ENCODE results near the gene RBFOX2. TPM values are rescaled to one million over a fixed set of nuclear protein-coding genes. Genes with fewer than 3 reads are reported as not detected.

Gene RBFOX2
- total and polyA plus RNA-seq, 2 of the 13 experiments (the other 11 are each of a cell fraction or from before 2014, with no cell fraction given): 37.3 to 40.4 TPM

GRCh38 chr22:35911877-35912276 is 116.7 kb downstream of the RBFOX2 start:
- peaks cover 32% of the 10 kb centered on the region for H3K79me2 ChIP-seq (ENCODE audit: insufficient read depth, low read length)

GRCh38 chr22:35910926-35911325 is 117.7 kb downstream of the RBFOX2 start:
- intact Hi-C loops (cut with micrococcal nuclease; ENCODE audit: unreplicated experiment) (no loop called here), in situ Hi-C loops (cut with HindIII; ENCODE audit: extremely low pct_ligation_motif_present, low pct_unique_long_range_greater_than_20kb) (no loop called here)

More at GRCh38 chr22:35911877-35912276, 116.7 kb downstream of the RBFOX2 start:
- Histone ChIP-seq H4K20me1 (ENCODE audit: insufficient read depth, low read length) (no peaks in the 10 kb centered on the region), H3K4me2 (ENCODE audit: low read depth, low read length) (no peak overlapping the region), H3K4me3 (replicated peaks in 1 of 3; ENCODE audit: insufficient read depth in 1 of 3, low read depth in 2 of 3, low read length in 3 of 3) (no peak overlapping the region), H3K9me3 (ENCODE audit: low read length) (no peaks in the 10 kb centered on the region), H3K9ac (ENCODE audit: insufficient read depth, low read depth, low read length) (no peak overlapping the region), H3K27me3 (ENCODE audit: control insufficient read depth in 1 of 2, insufficient read depth in 2 of 2, low read length in 2 of 2) (no peaks in the 10 kb centered on the region), H3K27ac (ENCODE audit: extremely low read length, insufficient read depth, low read length) (no peak overlapping the region), H2AFZ (ENCODE audit: low read length) (no peak overlapping the region), H3K36me3 (replicated peaks in 1 of 2; ENCODE audit: control insufficient read depth in 1 of 2, insufficient read depth in 2 of 2, low read length in 2 of 2) (no peaks in the 10 kb centered on the region), H3K4me1 (ENCODE audit: insufficient read depth, low read length) (peaks cover 38% of the 10 kb centered on the region)
- no peak for FAIRE-seq
- ATAC-seq: no peak
- DNase-seq (ENCODE audit: low spot score): no peak
- WGBS (ENCODE audit: low lambda C conversion rate): 98% methylated on average over 2 of the region's 2 CpGs
- no TSS peak for BruUV-seq (replicated peaks)
- CTCF ChIA-PET (ENCODE audit: low intra/inter-chr PET ratio, low total read pairs): no interaction called here
- intact Hi-C loops (cut with micrococcal nuclease; ENCODE audit: unreplicated experiment): no loop called here
- no peak for TF ChIP-seq SMARCC2 (IDR thresholded peaks at IDR 0.05)
- no peak for TF ChIP-seq NFRKB (IDR thresholded peaks at IDR 0.05)
- no peak for TF ChIP-seq ARHGAP35 (CRISPR knock-in tag; IDR thresholded peaks at IDR 0.05; ENCODE audit: borderline replicate concordance)
- TF ChIP-seq ZFP41 (CRISPR knock-in tag; IDR thresholded peaks at IDR 0.05; ENCODE audit: borderline replicate concordance): no peak
- no peak for TF ChIP-seq MAFG (CRISPR knock-in tag; IDR thresholded peaks at IDR 0.05)
- TF ChIP-seq PRMT3 (CRISPR knock-in tag; IDR thresholded peaks at IDR 0.05; ENCODE audit: borderline replicate concordance, low read depth): no peak
- in situ Hi-C loops (cut with HindIII; ENCODE audit: extremely low pct_ligation_motif_present, low pct_unique_long_range_greater_than_20kb): no loop called here
- POLR2A ChIA-PET: no interaction called here

More at GRCh38 chr22:35910926-35911325, 117.7 kb downstream of the RBFOX2 start:
- DNase-seq (ENCODE audit: low spot score) (no peak), FAIRE-seq (no peak), ATAC-seq (no peak)
- no TSS peak for BruUV-seq (replicated peaks)
- no peak for TF ChIP-seq RXRB (CRISPR knock-in tag; IDR thresholded peaks at IDR 0.05; ENCODE audit: borderline replicate concordance)
- no peak for TF ChIP-seq HOXA5 (CRISPR knock-in tag; IDR thresholded peaks at IDR 0.05)
- TF ChIP-seq RBM39 (IDR thresholded peaks at IDR 0.05; ENCODE audit: low read depth, low read length, poor library complexity, severe bottlenecking): no peak
- TF ChIP-seq ZBTB39 (CRISPR knock-in tag; IDR thresholded peaks at IDR 0.05): no peak
- no peak for TF ChIP-seq MYPOP (CRISPR knock-in tag; IDR thresholded peaks at IDR 0.05)
- no peak for TF ChIP-seq ZNF720 (CRISPR knock-in tag; IDR thresholded peaks at IDR 0.05)
- no peak for TF ChIP-seq ARID4A (CRISPR knock-in tag; IDR thresholded peaks at IDR 0.05; ENCODE audit: borderline replicate concordance)
- no peak overlapping the region for H3K4me2 ChIP-seq (ENCODE audit: low read depth, low read length)
- peaks cover 27% of the 10 kb centered on the region for H3K79me2 ChIP-seq (ENCODE audit: insufficient read depth, low read length)
- POLR2A ChIA-PET: no interaction called here
- CTCF ChIA-PET (ENCODE audit: low intra/inter-chr PET ratio, low total read pairs): no interaction called here
- H2AFZ ChIP-seq (ENCODE audit: low read length): no peak overlapping the region
- no peak overlapping the region for H3K9ac ChIP-seq (ENCODE audit: insufficient read depth, low read depth, low read length)
- no peak overlapping the region for H3K27ac ChIP-seq (ENCODE audit: extremely low read length, insufficient read depth, low read length)
- no peaks in the 10 kb centered on the region for H4K20me1 ChIP-seq (ENCODE audit: insufficient read depth, low read length)
- no peaks in the 10 kb centered on the region for H3K27me3 ChIP-seq (ENCODE audit: control insufficient read depth in 1 of 2, insufficient read depth in 2 of 2, low read length in 2 of 2)
- H3K4me1 ChIP-seq (ENCODE audit: insufficient read depth, low read length): peaks cover 33% of the 10 kb centered on the region
- no peak overlapping the region for H3K4me3 ChIP-seq (replicated peaks in 1 of 3; ENCODE audit: insufficient read depth in 1 of 3, low read depth in 2 of 3, low read length in 3 of 3)
- WGBS (ENCODE audit: low lambda C conversion rate): 84% methylated on average over 2 of the region's 2 CpGs
- H3K36me3 ChIP-seq (replicated peaks in 1 of 2; ENCODE audit: control insufficient read depth in 1 of 2, insufficient read depth in 2 of 2, low read length in 2 of 2): no peaks in the 10 kb centered on the region
- H3K9me3 ChIP-seq (ENCODE audit: low read length): no peaks in the 10 kb centered on the region
